Measurements from ENCODE around the gene STAM.

STAM gene

GRCh38 chr10:17648243-17649035 lies 4.5 kb downstream of the STAM start:
- no peak for DNase-seq

DNA sequence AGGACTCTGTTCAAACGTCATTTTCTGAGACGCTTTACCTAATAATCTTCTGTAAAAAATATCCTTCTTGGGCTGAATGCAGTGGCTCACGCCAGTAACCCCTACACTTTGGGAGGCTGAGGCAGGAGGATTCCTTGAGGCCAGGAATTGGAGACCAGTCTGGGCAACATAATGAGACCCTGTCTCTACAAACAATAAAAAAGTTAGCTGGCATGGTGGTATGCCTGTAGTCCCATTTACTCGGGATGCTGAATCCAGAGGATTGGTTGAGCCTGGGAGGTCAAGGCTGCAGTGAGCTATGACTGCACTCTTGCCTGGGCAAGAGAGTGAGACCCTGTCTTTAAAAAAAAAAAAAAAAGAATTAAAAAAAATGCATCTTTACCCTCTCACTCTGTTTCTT lies 5.1 kb downstream of the STAM start:
- no peak for DNase-seq

DNA sequence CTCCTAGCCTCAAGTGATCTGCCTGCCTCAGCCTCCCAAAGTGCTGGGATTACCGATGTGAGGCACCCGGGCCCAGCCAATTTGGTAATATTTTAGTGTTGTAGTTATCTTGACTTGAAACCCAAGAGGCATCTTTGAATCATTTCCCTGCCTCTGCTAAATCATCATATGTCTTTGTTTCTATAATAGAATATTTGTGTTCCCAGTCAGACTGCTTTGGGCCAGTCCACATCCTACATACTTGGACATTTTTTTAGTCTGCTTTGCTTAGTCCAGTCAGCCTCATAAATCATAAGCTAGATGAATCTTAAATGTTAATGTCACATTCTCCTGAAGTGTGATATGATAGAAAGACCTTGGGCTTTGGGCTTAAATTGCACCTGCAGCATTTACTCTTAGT lies 5.9 kb downstream of the STAM start:
- peak; percentile 15 for DNase-seq

- no peak for DNase-seq
Measured at GRCh38 chr10:17650416-17650815, 6.5 kb downstream of the STAM start.

DNA sequence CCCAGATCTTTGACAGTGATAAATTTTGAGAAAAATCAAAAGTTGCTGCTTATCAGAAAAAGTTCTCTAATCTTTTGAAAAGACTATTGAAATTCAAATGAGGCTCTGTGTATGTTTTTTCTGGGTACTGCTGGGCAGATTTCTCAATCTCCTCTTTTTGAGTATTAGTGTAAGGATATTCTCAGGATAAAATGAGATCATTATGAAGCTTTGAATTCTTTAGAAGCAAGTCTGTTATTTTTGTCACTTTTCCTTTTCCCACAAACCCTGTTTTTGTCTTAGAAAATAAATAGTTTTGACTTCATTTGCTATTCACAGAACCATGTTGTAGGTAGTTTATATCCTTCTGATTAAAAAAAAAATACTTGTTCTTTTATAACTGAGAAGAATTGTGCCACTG lies 7.9 kb downstream of the STAM start:
- DNase-seq, result no peak

DNA sequence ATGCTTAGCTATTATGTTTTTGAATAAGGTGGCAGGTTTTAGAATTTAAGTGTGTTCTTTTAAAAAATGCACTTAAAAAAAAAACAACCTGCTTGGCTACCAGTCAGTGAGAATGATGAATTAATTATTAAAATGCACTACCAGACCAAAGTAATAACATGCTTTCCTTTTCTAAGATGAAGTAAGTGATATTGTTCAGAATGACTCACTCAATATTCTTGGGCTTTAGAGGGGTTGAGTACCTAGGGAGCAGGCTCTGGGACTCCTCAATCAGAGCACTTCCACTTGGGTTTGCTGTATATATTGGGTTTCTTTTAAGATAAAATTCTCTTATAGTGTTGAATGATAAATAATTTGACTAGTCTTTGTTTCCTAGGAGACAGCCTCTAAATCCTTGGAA lies 8.6 kb downstream of the STAM start:
- DNase-seq, result no peak

GRCh38 chr10:17655009-17655408 lies 11.1 kb downstream of the STAM start:
- DNase-seq, result no peak

- no peak for DNase-seq
Measured at GRCh38 chr10:17655567-17656146, 11.7 kb downstream of the STAM start.

DNA sequence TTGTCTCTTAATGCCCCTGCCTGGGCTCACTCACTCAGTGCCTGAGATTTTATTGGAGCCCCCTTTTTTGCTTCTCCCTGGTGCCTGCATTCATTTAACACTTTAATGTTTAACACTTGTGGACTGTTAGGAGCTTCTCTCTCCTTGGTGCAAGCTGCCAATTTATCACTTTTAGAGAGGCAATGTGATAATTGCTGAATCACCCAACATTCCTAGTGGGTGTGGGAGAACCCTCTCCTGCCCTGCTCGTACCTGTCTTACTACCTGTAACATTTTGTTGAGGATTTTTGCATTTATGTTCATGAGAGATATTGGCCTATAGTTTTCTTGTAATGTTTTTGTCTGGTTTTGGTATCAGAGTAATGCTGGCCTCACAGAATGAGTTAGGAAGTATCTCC lies 13.2 kb downstream of the STAM start:
- DNase-seq, result no peak

- no peak for DNase-seq
Measured at GRCh38 chr10:17659365-17659764, 15.4 kb downstream of the STAM start.

- peak; percentile 44 for DNase-seq
Measured at GRCh38 chr10:17660921-17661320, 17.0 kb downstream of the STAM start.

DNA sequence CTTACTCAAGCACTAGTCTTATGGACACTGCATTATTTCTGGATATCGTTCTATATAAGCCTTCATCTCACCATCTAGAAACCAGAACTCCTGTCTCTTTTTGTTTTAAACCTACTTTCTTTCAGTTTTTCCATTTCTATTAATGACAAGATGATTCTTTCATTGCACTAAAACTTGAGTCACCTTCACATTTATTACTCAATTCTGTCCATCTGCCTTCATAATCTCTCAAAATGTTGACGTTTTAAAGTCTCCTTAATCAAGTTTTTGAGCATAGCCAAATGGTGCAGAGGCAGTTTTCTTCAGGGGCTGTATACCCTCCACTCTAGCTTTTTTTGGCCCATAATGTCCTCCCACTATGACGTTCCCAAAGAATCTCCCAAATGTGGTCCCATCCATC lies 17.6 kb downstream of the STAM start:
- no peak for DNase-seq

DNA sequence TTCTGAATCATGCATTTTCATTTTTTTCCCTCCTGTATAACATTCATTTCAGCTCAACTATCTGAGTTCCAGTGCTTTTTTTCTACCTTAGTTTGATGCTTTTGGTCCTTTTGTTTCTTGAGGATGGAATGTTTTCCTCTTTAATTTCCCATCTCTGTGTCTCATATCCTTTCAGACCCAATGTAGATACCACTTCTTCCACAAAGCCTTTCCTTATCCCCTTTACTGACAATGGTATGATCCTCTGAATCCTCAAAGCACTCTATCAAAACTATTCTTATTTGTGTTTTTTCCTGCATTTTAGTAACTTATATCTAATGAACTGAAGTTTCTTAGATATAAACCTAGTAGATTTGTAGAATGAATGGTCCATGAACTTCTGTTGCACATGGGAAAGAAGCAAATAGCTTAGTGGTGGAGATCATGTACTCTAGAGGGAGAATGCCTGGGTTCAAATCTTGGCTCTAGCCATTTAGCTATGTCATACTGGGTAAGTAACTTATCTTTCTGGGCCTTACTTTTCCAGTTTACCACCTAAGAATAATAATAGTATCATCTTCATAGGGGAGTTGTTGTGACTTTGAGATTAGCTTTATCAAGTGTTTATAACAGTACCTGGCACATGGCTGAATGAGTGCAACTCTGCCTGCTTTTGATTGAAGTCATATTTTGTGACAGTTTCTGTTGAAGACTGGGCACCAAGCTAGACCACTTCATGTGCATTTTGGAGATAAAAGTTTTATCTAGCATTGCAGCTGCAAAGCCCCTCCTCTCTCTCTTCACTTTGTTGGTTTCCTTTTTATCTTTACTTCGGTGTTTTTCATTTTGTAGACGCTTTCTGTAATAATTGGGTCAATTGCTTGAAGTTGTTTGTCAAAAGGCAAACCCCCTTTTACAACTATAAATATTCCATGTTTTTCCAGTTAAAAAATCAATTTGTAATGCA lies 18.5 kb downstream of the STAM start:
- DNase-seq, result no peak

GRCh38 chr10:17663450-17663849 lies 19.5 kb downstream of the STAM start:
- DNase-seq, result no peak

- DNase-seq, result peak; percentile 86
Measured at GRCh38 chr10:17665747-17666146, 21.8 kb downstream of the STAM start.

DNA sequence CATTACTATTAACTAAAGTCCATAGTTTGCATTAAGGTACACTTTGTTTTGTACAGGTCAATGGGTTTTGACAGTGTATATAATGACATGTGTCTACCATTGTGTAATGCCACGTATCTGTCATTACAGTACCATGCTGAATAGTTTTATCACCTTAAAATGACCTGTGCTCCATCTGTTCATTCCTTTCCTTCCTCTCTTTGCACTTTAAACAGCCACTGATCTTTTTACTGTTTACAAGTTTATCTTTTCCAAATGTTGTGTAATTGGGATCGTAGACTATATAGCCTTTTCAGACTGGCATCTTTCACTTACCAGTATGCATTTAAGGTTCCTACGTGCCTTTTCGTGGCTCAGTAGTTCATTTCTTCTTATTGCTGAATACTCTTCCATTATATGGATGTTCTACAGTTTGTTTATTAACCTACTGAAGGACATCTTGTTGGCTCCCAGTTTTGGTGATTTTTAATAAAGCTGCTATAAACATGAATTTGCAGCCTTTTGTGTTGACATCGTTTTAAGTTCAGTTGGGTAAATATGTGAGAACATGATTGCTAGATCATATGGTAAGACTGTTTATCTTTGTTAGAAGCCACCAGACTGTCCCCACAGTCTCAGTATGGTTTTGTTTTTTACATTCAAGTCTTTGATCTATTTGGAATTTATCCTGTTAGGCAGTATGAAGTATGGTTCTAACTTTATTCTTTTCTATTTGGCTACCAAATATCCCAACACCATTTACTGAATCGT lies 24.7 kb downstream of the STAM start:
- no peak for DNase-seq

- DNase-seq, result peak; percentile 24
Measured at GRCh38 chr10:17669185-17669872, 25.4 kb downstream of the STAM start.

DNA sequence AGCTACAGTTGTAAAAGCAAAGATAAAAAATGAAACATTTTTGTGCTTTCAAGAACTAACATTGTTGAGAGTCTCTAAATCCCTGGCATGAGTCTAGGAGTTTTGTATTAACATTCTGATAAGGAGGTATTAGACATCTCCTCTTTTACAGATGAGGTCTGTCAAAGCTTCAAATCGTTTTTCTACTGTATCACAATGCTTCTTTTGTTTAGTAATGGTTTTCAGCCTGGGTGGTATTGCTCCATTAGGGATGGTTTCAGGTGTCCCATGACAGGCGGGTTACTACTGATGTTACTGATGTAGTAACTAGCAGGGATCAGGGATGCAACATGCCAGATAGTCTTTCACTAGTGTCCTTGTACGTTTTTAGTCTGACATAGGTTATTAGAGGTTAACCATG lies 27.4 kb downstream of the STAM start:
- no peak for DNase-seq

GRCh38 chr10:17673471-17674061 lies 29.6 kb downstream of the STAM start:
- peak; percentile 97 for DNase-seq

DNA sequence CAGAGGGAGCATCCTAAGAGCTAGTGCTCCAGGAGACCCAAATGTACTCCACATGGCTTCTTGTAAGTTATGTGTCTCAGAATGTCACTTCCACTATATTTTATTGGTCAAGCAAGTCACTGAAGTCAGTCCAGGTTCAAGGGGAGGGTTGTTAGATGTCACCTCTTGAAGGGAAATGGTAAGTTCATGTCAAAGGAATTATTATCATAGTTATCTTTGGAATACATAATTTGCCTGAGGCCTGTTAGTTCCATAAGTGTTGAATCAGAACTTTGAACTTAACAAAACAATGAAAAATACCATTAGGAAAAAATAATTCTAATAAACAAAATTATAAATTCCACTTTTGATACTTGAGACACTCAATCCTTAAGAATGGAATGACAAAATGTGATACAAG lies 30.6 kb downstream of the STAM start:
- DNase-seq, result no peak

DNA sequence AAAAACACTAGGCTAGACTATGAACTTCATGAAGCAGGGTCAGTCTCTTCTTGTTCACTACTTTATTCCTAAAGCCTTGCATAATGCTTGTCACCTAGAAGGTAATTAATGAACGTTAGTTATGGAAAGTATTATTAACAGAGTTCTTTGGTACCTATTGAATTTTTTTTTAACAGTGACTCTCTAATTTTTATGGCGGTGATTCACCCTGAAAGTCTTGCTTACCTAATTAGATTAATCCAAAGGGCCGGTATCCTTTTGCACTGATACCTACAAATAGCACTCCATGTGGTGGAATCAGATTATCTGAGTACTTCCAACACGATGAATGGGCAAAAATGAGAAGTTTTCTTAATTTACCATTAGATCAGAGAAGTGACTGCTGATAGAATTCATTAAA lies 31.7 kb downstream of the STAM start:
- peak; percentile 43 for DNase-seq

GRCh38 chr10:17676919-17677318 lies 33.0 kb downstream of the STAM start:
- no peak for DNase-seq
